HEK293T (cell line): ENCODE measurements around the gene MAEA.

ENCODE experiments used
- ELF4 ChIP-seq: fragments of 450-650 bp; IDR thresholded peaks from 2 replicates; pipeline ENCODE4 v1.6.1; 2017; ENCODE audit warnings: antibody characterized with exemption
- FOXA1 ChIP-seq: fragments of 450-650 bp; IDR thresholded peaks from 2 replicates; pipeline ENCODE4 v1.6.1; 2016; ENCODE audit warnings: mild to moderate bottlenecking
- FOXK2 ChIP-seq: fragments of 450-650 bp; IDR thresholded peaks from 2 replicates; pipeline ENCODE4 v1.6.1; 2016; ENCODE audit warnings: mild to moderate bottlenecking
- SP1 ChIP-seq: fragments of 450-650 bp; IDR thresholded peaks from 2 replicates; pipeline ENCODE4 v1.6.1; 2017

DNA sequence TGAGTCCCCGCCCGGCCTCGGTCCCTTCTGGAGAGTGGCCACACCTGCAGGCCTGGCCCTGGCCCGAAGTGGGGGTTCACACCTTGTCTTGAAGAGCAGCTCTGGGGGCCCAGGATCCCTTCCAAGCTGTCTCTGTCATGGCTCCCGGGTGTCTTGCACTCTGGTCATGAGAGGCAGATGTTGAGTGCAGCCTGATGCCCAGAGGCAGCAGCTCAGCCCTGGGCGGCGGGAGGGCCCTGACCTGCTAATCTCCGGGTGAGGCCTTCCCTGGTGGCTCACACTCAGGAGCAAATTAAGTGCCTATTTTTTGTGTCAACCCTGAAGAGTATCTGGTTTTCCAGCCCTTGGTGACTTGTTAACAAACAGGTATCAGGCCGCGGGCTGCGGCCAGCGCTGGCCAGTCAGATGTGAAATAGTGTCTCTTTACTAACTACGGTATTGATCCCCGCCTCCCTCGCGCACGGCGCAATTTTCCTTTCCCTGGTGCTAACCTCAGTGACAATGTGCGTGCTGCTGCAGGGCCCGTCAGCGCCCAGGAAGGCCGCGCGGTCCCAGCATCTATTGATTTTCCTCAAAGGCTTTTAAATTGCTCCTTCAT lies 92.4 kb downstream of the MAEA start:
- TF ChIP-seq SP1 (no peak), FOXK2 (no peak), ELF4 (no peak), FOXA1 (no peak)
